Bronchial epithelial cell (primary cell): Measurements from ENCODE around the gene CGREF1. TPM values are rescaled to one million over a fixed set of nuclear protein-coding genes. Genes with fewer than 3 reads are reported as not detected.

Experiments
- DNase-seq: peaks from one replicate; pipeline ENCODE4 v3.0.0-alpha.2; 2010; ENCODE audit warnings: low read depth
- FAIRE-seq: peaks from 2 replicates; lab custom pipeline; 2011; peaks lifted over from hg19 to GRCh38; lab: Jason Lieb, UNC
- H3K27me3 ChIP-seq: 2 replicates; pipeline ENCODE4 v1.5.1; 2011; ENCODE audit warnings: low read length; ENCODE audit not compliant: control insufficient read depth, insufficient read depth
- H3K36me3 ChIP-seq: 2 replicates; pipeline ENCODE4 v1.5.1; 2011; ENCODE audit warnings: low read length; ENCODE audit not compliant: control insufficient read depth, insufficient read depth
- H3K4me3 ChIP-seq: 2 replicates; pipeline ENCODE4 v1.5.1; 2011; ENCODE audit warnings: mild to moderate bottlenecking, low read depth, low read length, control low read depth
- CTCF ChIP-seq: IDR thresholded peaks from 2 replicates; pipeline ENCODE4 v1.5.1; 2011; ENCODE audit warnings: mild to moderate bottlenecking, moderate library complexity, low read length, control low read depth, inconsistent platforms; ENCODE audit not compliant: insufficient read depth, severe bottlenecking
- total RNA-seq: library from RNA; depleted of rRNA; stranded (reverse); fragments of >200 nt; gene quantifications from 2 replicates; pipeline ENCODE4 v1.2.1, GENCODE V29; 2014

CGREF1 gene
- total RNA-seq, 1 donor from 2014 or later, result 0.53 TPM

GRCh38 chr2:27053321-27053720 is 65.6 kb downstream of the CGREF1 start:
- TF ChIP-seq CTCF, result no peak
- FAIRE-seq (no peak), DNase-seq (no peak)
- H3K27me3 ChIP-seq, result no peaks in the 10 kb centered on the region
- peaks cover 18% of the 10 kb centered on the region for H3K36me3 ChIP-seq
- no peak overlapping the region for H3K4me3 ChIP-seq

GRCh38 chr2:27051902-27052645 is 66.9 kb downstream of the CGREF1 start:
- peak overlapping the region; percentile 83 for H3K4me3 ChIP-seq
- peaks cover 16% of the 10 kb centered on the region for H3K36me3 ChIP-seq
- H3K27me3 ChIP-seq, result no peaks in the 10 kb centered on the region
- peak; percentile 16 for DNase-seq
- no peak for TF ChIP-seq CTCF
- FAIRE-seq, result no peak

GRCh38 chr2:27050996-27051901 is 67.7 kb downstream of the CGREF1 start, which contains the start of gene AGBL5:
Gene AGBL5 (plus strand): TSS chr2:27051668. CDS start chr2:27052959, 1,291 bp downstream.
- FAIRE-seq (no peak), DNase-seq (peak; percentile 89)
- no peak for TF ChIP-seq CTCF
- H3K36me3 ChIP-seq, result peaks cover 15% of the 10 kb centered on the region
- no peaks in the 10 kb centered on the region for H3K27me3 ChIP-seq
- H3K4me3 ChIP-seq, result peak within 1 kb of the TSS; percentile 83

Other genes with a start within 250 kb of the CGREF1 start
- 1.6 and 2.8 TPM in 2 replicates for gene MAPRE3, start 148.5 kb downstream of the CGREF1 start, total RNA-seq
- 15.8 and 17.3 TPM in 2 replicates for gene TMEM214, start 86.2 kb downstream of the CGREF1 start, total RNA-seq
- gene AGBL5, start 67.5 kb downstream of the CGREF1 start, total RNA-seq, result 9.2 and 16.5 TPM in 2 replicates
- 226 and 277 TPM in 2 replicates for gene OST4, start 47.5 kb downstream of the CGREF1 start, total RNA-seq
- gene EMILIN1, start 40.5 kb downstream of the CGREF1 start, total RNA-seq, result under 0.01 and 1.6 TPM in 2 replicates
- 0.53 and 0.77 TPM in 2 replicates for gene KHK, start 32.4 kb downstream of the CGREF1 start, total RNA-seq
- gene ABHD1, start 4.7 kb upstream of the CGREF1 start, total RNA-seq, result not detected in 2 replicates
- 46.1 and 69.3 TPM in 2 replicates for gene PREB, start 15.5 kb upstream of the CGREF1 start, total RNA-seq
- gene PRR30, start 20.3 kb upstream of the CGREF1 start, total RNA-seq, result not detected in 2 replicates
- under 0.01 TPM in 1 of 2 replicates, not detected in the other for gene TCF23, start 29.9 kb upstream of the CGREF1 start, total RNA-seq
- gene ATRAID, start 92.9 kb upstream of the CGREF1 start, total RNA-seq, result 184 and 257 TPM in 2 replicates
- gene SLC5A6, start 93.1 kb upstream of the CGREF1 start, total RNA-seq, result 6.3 and 21.1 TPM in 2 replicates
- gene CAD, start 98.2 kb upstream of the CGREF1 start, total RNA-seq, result 21.6 and 24.3 TPM in 2 replicates
- not detected in 2 replicates for gene SLC30A3, start 143.9 kb upstream of the CGREF1 start, total RNA-seq
- not detected in 2 replicates for gene DNAJC5G, start 156.3 kb upstream of the CGREF1 start, total RNA-seq
- gene TRIM54, start 163.3 kb upstream of the CGREF1 start, total RNA-seq, result not detected in 2 replicates
- gene UCN, start 189.3 kb upstream of the CGREF1 start, total RNA-seq, result 0.51 and 1.8 TPM in 2 replicates
- 43.3 and 55.3 TPM in 2 replicates for gene MPV17, start 204.0 kb upstream of the CGREF1 start, total RNA-seq
- 19.2 and 20.9 TPM in 2 replicates for gene GTF3C2, start 237.6 kb upstream of the CGREF1 start, total RNA-seq